ENCODE data around the gene IKZF4.
"Not testable (repeated sequence)": the region's sequence is repeated elsewhere in the genome, so short reads cannot be mapped to it uniquely, and the experiment has no call there.

DNA sequence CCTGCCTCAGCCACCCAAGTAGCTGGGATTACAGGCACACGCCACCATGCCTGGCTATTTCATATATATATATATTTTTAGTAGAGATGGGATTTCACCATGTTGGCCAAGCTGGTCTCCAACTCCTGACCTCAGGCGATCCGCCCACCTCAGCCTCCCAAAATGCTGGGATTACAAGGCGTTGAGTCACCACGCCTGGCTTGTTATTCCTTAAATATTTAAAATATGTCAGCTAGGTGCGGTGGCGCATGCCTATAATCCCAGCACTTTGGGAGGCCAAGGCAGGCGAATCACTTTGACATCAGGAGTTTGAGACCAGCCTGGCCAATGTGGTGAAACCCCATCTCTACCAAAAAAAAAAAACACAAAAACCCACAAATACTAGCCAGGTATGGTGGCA is 39.1 kb downstream of the IKZF4 start:
- TF ChIP-seq, protein P1, sequence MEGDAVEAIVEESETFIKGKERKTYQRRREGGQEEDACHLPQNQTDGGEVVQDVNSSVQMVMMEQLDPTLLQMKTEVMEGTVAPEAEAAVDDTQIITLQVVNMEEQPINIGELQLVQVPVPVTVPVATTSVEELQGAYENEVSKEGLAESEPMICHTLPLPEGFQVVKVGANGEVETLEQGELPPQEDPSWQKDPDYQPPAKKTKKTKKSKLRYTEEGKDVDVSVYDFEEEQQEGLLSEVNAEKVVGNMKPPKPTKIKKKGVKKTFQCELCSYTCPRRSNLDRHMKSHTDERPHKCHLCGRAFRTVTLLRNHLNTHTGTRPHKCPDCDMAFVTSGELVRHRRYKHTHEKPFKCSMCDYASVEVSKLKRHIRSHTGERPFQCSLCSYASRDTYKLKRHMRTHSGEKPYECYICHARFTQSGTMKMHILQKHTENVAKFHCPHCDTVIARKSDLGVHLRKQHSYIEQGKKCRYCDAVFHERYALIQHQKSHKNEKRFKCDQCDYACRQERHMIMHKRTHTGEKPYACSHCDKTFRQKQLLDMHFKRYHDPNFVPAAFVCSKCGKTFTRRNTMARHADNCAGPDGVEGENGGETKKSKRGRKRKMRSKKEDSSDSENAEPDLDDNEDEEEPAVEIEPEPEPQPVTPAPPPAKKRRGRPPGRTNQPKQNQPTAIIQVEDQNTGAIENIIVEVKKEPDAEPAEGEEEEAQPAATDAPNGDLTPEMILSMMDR (conservative IDR thresholded peaks at IDR 0.05; ENCODE audit: low read length), result not testable (repeated sequence)
- TF ChIP-seq EZH2phosphoT487 (IDR thresholded peaks at IDR 0.05; ENCODE audit: borderline replicate concordance, low read depth, low read length), result not testable (repeated sequence)
